BLaER1 (cell line): Measurements from ENCODE around the gene EEF1A2.

Source experiments
- H3K27ac ChIP-seq: shearing (Covaris generic); formaldehyde crosslinking; 2 replicates; pipeline ENCODE4 v1.8.1; 2022
- H3K27me3 ChIP-seq: shearing (Covaris generic); formaldehyde crosslinking; 2 replicates; pipeline ENCODE4 v1.8.1; 2022
- H3K36me3 ChIP-seq: shearing (Covaris generic); formaldehyde crosslinking; 2 replicates; pipeline ENCODE4 v1.8.1; 2022
- H3K4me1 ChIP-seq: shearing (Covaris generic); formaldehyde crosslinking; 2 replicates; pipeline ENCODE4 v1.8.1; 2022
- H3K4me2 ChIP-seq: shearing (Covaris generic); formaldehyde crosslinking; 2 replicates; pipeline ENCODE4 v1.8.1; 2022
- H3K4me3 ChIP-seq: shearing (Covaris generic); formaldehyde crosslinking; 2 replicates; pipeline ENCODE4 v1.8.1; 2022
- H3K9ac ChIP-seq: shearing (Covaris generic); formaldehyde crosslinking; 2 replicates; pipeline ENCODE4 v1.8.1; 2022
- H3K9me3 ChIP-seq: shearing (Covaris generic); formaldehyde crosslinking; 2 replicates; pipeline ENCODE4 v1.8.1; 2022
- H4K20me1 ChIP-seq: shearing (Covaris generic); formaldehyde crosslinking; 2 replicates; pipeline ENCODE4 v1.8.1; 2022
- Cebpa-rat ChIP-seq: shearing (Covaris generic); IDR thresholded peaks from 2 replicates; pipeline ENCODE4 v1.8.1; 2022

The EEF1A2 gene

DNA sequence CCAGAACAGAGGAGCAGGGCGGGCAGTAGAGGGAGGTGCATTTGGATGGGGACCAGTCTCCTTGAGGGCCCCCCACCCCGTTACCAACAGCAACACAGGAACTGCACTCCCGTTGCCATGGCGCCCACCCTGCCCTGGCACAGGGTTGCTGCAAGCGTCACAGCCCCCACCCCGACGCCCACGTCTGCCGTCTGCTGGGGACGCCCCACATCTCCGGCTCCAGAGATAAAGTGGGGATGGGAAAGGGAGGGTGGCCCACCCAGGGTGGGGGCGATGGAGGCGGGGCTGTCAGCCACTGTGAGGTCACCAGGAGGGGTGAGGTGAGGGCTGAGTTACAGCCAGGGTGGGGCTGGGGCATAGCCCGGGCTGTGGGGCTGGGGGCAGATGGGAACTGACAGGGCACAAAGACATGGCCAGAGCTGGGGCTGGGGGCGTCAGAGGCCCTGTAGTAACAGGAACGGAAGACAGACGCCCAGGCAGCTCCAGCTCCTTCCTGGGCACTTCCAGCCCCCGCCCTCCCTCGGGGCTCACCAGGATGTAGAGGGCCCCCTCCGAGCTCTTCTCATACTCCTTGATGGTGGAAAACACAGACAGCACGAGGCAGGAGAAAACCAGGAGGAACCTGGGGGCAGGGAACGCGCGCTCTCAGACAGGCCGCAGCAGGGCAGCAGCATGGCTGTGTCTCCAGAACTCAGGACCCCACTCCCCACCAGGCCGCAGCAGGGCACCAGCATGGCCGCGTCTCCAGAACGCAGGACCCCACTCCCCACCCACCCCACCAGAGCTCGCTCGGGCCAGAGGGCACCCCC, 52.5 kb downstream of the EEF1A2 start:
- TF ChIP-seq Cebpa-rat, result no peak
- H3K27me3 ChIP-seq, result no peaks in the 10 kb centered on the region
- H3K4me2 ChIP-seq, result peak overlapping the region; percentile 89
- peaks cover 6% of the 10 kb centered on the region for H4K20me1 ChIP-seq
- H3K36me3 ChIP-seq, result no peaks in the 10 kb centered on the region
- peaks cover 85% of the 10 kb centered on the region for H3K4me1 ChIP-seq
- H3K9ac ChIP-seq, result peak overlapping the region; percentile 40; the same call in 1 of the 2 replicates
- H3K4me3 ChIP-seq, result 0 out of 2 replicates have a peak overlapping the region, but pooled peaks have one; percentile 44
- H3K27ac ChIP-seq, result peak overlapping the region; percentile 60
- no peaks in the 10 kb centered on the region for H3K9me3 ChIP-seq

DNA sequence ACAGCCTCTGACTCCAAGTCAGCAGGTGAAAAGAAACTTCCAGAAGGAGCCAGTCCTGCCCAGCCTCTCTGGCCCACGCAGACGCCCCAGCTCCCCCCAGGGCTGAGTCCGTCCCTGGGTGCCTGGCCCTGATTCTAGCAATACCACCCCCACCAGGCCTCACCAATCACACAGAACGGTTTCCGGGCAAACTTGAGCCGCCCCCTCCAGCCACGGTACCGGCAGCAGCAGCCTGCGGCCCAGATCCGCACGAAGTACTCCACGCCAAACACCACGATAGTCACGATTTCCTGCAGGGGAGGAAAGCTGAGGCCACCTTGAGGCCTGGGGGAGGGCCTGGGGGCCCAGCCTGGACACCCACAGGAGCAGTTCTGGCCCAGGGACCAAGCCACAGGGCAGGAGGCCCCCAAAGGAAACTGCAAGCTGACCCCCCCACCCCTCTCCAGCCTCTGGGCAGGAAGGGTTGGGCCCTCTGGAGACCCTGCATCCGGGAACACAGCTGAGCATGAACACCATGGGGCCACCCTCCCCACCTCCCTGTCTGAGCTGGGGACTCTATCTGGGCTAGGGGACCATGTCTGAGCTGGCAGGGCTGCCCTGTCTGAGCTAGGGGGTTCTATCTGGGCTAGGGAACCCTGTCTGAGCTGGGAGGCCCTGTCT, 53.7 kb downstream of the EEF1A2 start:
- Histone ChIP-seq H3K9me3 (no peaks in the 10 kb centered on the region), H3K27me3 (no peaks in the 10 kb centered on the region), H3K4me1 (peaks cover 86% of the 10 kb centered on the region), H3K4me3 (peak overlapping the region; percentile 49), H4K20me1 (peaks cover 17% of the 10 kb centered on the region), H3K9ac (peak overlapping the region; percentile 40), H3K36me3 (no peaks in the 10 kb centered on the region), H3K4me2 (peak overlapping the region; percentile 89), H3K27ac (peak overlapping the region; percentile 60)
- no peak for TF ChIP-seq Cebpa-rat

DNA sequence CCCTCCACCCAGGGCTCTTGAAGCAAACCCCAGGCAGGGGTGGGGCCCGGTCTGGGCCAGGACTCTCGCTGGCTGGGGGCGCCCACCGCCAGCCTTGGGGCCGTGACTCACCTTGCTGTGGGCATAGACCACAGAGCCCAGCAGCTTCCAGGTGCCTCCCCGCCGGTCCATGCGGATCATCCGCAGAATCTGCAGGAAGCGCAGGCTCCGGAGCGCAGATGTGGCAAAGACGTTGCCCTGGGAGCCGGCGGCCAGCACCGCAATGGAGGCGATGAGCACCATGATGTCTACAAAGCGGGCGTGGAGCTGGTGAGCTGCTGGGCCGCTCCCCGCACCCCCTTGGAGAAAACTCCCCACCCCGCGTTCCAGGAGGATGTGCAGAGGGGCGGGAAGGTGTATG, 54.3 kb downstream of the EEF1A2 start:
- TF ChIP-seq Cebpa-rat, result no peak
- peak overlapping the region; percentile 60 for H3K27ac ChIP-seq
- H3K27me3 ChIP-seq, result no peaks in the 10 kb centered on the region
- H3K4me1 ChIP-seq, result peaks cover 91% of the 10 kb centered on the region
- peak overlapping the region; percentile 40 for H3K9ac ChIP-seq
- no peaks in the 10 kb centered on the region for H3K9me3 ChIP-seq
- H3K4me3 ChIP-seq, result peak overlapping the region; percentile 49
- peak overlapping the region; percentile 89 for H3K4me2 ChIP-seq
- H4K20me1 ChIP-seq, result peaks cover 24% of the 10 kb centered on the region
- no peaks in the 10 kb centered on the region for H3K36me3 ChIP-seq

DNA sequence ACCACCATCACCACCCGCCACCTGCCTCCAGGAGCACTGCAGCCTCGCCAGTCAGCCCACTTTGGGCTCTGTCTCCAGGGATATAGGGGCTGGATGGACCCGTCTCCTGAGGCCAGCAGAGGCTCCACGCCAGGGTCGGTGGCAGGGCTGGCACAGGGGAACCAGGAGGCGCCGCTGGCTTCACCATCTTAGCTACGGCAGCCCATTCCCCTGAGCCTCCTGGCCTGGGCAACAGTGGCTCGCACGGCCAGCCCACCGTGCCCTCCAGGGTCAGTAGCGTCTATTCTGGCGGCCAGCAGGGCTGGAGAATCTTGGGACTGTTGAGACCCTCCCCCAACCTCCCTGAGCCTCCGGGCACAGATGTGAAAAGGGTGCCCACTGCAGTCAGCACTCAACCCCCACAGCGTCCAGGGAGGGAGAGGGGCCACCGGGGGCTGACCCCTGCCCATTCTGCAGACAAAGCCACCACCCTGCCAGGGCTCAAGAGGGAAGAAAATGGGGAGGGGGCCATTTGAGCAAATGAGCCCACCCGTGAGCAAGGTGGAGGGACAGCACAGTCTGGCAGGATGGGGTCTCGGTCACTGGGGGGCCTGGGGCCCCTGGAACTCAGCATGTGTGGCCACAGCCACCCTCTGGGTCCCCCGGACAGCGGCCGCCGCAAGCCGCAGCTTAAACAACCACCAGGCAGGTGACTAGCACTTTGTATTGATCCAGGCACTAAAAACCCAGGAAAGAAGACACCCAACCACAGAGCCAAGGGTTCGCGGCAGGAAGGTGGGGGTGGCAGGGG, 55.1 kb downstream of the EEF1A2 start:
- peak overlapping the region; percentile 89 for H3K4me2 ChIP-seq
- no peaks in the 10 kb centered on the region for H3K9me3 ChIP-seq
- H3K27me3 ChIP-seq, result no peaks in the 10 kb centered on the region
- no peak for TF ChIP-seq Cebpa-rat
- H3K4me3 ChIP-seq, result no peak overlapping the region; the same call in 1 of the 2 replicates
- H3K36me3 ChIP-seq, result no peaks in the 10 kb centered on the region
- H4K20me1 ChIP-seq, result peaks cover 31% of the 10 kb centered on the region
- peaks cover 93% of the 10 kb centered on the region for H3K4me1 ChIP-seq
- peak overlapping the region; percentile 60; the same call in 1 of the 2 replicates for H3K27ac ChIP-seq
- no peak overlapping the region for H3K9ac ChIP-seq

DNA sequence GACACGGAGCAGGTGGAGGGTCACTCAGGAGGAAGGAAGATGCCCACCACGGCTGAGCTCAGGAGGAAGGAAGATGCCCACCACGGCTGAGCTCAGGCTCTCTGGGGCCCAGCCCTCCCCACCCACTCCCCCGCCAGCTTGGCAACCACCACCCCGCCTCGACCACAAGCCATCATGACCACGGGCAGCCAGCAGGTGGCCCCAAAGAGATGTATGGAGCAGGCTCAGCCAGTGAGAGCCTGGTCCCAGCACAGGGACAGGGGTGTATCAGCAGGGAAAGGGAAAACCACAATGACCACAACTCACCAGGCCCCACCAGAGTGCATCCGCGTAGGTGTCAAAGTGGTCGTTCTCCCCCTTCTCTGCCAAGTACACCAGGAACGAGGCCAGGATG, 56.8 kb downstream of the EEF1A2 start:
- H3K9me3 ChIP-seq, result no peaks in the 10 kb centered on the region
- TF ChIP-seq Cebpa-rat, result no peak
- H3K27ac ChIP-seq, result peak overlapping the region; percentile 70
- no peak overlapping the region for H3K4me3 ChIP-seq
- H3K36me3 ChIP-seq, result no peaks in the 10 kb centered on the region
- H3K9ac ChIP-seq, result peak overlapping the region; percentile 44; the same call in 1 of the 2 replicates
- peaks cover 92% of the 10 kb centered on the region for H3K4me1 ChIP-seq
- peaks cover 31% of the 10 kb centered on the region for H4K20me1 ChIP-seq
- H3K4me2 ChIP-seq, result peak overlapping the region; percentile 93
- H3K27me3 ChIP-seq, result no peaks in the 10 kb centered on the region

DNA sequence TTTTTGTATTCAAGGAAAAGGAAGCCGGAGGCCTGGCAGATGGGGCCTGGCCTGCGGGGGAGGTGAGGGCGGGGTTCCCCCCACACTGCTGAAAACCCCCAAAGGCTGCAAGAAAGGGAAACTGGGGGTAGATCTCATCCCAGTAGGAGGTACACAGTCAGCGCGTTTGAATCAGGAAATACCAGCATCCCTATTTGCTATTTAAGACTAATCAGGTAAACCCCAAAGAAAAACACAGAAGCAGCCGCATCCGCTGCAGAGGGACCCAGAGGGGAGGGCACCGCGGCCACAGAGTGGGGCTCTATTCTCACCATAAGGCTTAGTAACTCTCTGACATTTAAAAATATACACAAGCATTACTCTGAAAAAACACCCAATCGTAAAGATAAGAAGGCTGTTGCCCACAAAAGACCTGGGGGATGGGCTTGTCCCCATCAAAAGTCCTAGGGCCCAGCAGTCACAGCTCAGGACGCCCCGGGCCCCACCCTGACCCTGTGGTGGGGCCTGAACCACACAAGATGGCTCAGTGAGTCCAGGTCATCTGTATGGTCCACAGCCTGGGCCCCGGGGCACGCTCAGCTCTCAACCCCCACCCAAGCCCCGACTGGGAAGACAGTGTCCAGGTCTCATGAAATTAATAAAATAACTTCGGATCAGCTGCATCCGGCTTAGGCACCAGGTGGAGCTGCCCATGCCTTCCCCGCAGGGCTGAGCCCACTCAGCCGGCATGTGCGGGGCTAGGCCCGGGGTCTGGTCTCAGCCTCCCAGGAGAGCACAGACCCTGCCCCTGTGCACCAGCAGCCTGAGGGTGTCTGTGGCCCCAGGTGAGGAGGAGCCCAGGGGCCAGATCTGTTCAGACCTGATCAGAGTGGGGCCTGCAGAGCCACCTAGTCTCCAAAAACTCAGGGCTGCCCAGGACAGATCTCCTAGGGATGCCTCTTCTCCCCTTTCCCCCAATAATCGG, 57.5 kb downstream of the EEF1A2 start:
- H3K36me3 ChIP-seq, result no peaks in the 10 kb centered on the region
- H3K27me3 ChIP-seq, result no peaks in the 10 kb centered on the region
- H3K4me1 ChIP-seq, result peaks cover 92% of the 10 kb centered on the region
- H3K9me3 ChIP-seq, result no peaks in the 10 kb centered on the region
- peak overlapping the region; percentile 93 for H3K4me2 ChIP-seq
- TF ChIP-seq Cebpa-rat, result no peak
- H3K4me3 ChIP-seq, result peak overlapping the region; percentile 11; the same call in 1 of the 2 replicates
- H3K27ac ChIP-seq, result peak overlapping the region; percentile 70
- peak overlapping the region; percentile 44; the same call in 1 of the 2 replicates for H3K9ac ChIP-seq
- peaks cover 31% of the 10 kb centered on the region for H4K20me1 ChIP-seq

DNA sequence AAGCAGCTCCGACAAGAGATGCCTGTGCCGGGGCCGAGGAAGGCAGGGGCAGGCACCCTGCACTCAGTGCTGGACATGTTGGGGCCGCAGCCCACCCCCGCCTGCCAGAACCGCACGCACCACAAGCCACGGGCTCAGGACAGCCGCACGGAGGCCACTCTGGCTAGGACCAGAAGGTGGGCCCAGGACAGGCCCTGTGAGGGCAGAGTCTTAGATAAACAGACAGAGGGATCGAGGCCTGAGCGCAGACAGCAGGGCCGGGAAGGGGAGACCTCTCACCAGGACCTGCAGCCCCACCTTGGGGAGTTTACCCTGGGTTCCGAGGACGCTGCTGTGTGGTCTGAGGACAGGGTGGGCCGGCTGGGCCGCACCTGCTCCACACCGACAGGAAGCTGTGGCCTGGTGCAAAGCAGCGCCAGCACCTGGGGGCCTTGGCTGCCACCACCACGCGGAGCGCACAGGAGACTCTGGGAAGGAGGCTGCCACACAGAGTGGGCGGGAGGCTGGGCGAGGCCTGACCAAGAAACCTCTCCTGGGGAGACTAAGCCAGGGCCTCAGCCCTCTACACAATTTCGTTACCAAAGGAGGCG, 58.4 kb downstream of the EEF1A2 start:
- Histone ChIP-seq H3K4me1 (peaks cover 92% of the 10 kb centered on the region), H3K27ac (peak overlapping the region; percentile 38; the same call in 1 of the 2 replicates), H4K20me1 (peaks cover 31% of the 10 kb centered on the region), H3K4me3 (no peak overlapping the region), H3K9ac (no peak overlapping the region), H3K4me2 (peak overlapping the region; percentile 93), H3K27me3 (0 out of 2 replicates have a peak, but pooled peaks cover 2% of the 10 kb centered on the region), H3K36me3 (no peaks in the 10 kb centered on the region), H3K9me3 (no peaks in the 10 kb centered on the region)
- TF ChIP-seq Cebpa-rat, result no peak

DNA sequence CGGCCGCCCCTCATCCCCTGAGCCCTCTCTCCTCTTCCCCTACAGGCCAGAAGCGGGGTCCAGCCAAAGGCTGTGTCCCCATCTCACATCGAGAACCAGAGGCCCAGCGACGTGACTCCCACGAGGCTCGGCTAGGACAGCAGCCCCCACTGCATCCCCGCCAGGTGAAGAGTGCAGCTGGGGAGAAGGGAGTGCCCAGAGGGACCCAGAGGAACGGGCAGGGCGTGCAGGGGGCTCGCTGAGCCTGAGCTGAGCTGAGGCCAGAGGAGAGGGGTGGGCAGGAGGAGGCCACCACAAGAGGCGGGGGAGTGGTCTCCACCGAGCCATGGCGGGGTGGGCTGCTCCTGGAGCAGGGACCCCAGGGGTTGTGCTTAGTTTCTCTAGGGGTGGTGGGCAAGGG, 59.0 kb downstream of the EEF1A2 start:
- Histone ChIP-seq H3K4me1 (peaks cover 92% of the 10 kb centered on the region), H3K9ac (no peak overlapping the region), H3K36me3 (no peaks in the 10 kb centered on the region), H3K9me3 (no peaks in the 10 kb centered on the region), H3K27ac (no peak overlapping the region), H3K4me2 (peak overlapping the region; percentile 93), H3K27me3 (0 out of 2 replicates have a peak, but pooled peaks cover 3% of the 10 kb centered on the region), H3K4me3 (no peak overlapping the region), H4K20me1 (peaks cover 31% of the 10 kb centered on the region)
- TF ChIP-seq Cebpa-rat, result no peak
